Measurements from ENCODE around the gene SELENOK.

SELENOK gene

DNA sequence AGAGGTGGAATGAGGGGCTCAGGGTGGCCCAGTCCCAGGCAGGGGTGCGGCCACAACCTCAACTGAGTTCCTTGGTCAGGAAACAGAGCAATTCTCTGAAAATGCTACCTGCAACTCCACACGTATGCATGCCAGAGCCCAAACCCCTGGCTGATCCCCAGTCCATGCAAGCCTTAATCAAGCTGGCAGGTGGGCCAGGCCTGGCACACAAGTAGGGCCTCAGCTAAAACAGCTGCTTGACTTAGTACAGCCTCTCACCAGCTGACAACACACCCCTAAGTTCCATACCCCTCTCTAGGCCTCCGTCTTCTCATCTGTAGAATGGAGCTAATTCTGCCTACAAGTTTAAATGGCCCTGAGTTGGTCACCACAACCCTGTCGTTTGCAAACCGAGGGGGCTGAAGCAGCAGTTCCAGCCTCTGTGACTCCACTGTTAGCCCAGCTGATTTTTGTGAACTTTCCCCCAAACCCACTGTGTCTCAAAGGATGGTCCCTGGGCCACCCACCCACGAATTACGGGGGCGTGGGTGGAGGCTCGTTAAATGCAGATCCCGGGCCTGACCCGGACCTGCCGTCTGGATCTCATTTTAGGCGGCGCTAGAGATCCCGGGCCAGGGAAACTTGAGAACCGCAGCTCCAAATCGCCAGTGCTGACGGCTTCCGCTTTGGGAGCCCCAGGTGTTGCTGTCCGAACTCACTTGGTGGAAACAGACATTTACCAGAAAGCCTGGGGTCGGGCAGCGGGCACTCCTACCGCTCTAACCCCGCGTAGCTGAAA lies 46.4 kb downstream of the SELENOK start:
- in situ Hi-C loops (cut with HindIII; ENCODE audit: low pct_ligation_motif_present, low pct_unique_long_range_greater_than_20kb, low sequenced_read_pairs) = no loop called here
- peak; percentile 56 for DNase-seq

DNA sequence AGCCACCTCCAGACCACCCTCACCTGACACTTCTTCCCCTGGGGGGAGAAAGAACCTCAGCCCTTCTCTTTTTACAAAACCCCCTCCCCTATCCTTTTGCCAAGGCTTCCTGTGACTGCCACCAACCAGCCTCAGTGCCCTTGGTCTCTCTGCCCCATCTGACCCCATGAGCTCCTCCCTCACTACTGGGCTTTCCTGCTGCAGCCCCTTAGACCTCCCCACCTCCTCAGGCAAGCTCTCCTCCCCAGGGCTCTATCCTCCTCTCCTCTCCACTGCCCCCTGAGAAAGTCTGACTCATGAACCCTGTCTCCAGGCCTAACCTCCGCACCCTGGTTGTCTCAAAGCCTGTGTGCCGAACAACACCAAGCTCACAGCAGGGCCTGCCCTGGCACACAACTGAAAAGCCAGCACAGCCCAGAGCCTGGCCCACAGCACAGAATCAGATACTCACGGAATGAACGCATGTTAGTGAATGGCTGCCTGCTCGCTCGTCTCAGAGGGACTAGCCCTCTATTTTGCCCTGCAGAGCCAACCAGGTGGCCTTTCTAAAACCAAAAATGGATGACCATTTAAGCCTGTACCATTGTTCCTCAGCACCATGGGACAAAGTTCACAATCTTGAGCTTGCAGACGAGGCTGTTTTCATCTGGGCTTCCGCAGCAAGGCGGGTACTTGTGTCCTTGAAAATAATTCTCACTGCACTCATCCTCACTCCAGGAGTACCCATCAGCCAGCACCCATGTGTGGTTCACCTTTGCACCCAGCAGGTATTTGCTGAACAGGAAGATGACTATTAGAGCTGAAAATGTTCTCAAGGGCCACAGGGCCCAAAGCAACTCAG lies 47.2 kb downstream of the SELENOK start:
- DNase-seq = no peak

DNA sequence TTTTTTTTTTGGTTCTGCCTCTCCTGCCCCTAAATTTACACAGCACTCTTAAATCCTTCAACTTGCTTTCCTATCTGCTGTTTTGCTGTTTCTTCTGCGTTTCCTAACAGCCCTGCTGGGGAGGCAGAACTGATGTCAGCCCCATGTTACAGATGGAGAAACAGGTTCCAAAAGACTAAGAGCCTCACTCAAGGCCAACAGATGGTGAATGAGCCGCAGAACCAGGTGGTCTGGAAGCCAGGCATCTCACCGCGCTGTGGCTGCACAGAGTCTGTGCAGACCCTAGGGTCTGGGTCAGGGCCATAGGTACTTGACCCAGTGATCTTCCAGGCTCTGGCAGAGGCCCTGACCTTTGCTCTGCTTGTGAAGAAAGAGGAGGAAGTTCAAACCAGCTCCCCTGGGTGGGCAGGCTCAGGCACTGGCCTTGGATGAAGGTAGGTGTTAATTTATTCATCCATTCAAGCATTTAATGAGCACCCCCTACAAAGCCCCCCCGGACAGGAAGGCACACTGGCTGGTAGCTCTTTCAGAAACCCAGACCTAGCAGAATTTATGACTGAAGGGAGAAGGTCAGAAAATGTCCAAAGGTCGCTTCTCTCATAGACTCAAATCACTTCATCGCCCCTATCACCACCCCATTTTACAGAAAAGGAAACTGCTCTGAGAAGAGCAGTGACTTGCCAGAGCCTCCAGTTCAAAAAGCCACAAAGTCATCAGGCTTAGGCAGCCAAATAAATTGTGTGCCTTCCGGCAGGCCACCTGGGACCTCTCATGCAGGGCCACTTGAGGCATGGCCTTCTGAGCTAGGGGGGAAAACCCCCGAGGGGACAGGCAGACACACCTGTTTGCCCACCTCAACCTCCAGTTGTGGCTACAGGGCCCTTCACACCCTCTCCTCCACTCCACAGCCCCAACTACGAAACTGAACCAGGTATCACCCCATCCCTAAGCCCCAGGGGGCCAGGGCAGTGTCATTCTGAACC lies 48.2 kb downstream of the SELENOK start:
- DNase-seq = no peak
- in situ Hi-C loops (cut with HindIII; ENCODE audit: low pct_ligation_motif_present, low pct_unique_long_range_greater_than_20kb, low sequenced_read_pairs) = no loop called here

More for the DNA sequence above, 47.2 kb downstream of the SELENOK start:
- in situ Hi-C loops (cut with HindIII; ENCODE audit: low pct_ligation_motif_present, low pct_unique_long_range_greater_than_20kb, low sequenced_read_pairs) = no loop called here

DNA sequence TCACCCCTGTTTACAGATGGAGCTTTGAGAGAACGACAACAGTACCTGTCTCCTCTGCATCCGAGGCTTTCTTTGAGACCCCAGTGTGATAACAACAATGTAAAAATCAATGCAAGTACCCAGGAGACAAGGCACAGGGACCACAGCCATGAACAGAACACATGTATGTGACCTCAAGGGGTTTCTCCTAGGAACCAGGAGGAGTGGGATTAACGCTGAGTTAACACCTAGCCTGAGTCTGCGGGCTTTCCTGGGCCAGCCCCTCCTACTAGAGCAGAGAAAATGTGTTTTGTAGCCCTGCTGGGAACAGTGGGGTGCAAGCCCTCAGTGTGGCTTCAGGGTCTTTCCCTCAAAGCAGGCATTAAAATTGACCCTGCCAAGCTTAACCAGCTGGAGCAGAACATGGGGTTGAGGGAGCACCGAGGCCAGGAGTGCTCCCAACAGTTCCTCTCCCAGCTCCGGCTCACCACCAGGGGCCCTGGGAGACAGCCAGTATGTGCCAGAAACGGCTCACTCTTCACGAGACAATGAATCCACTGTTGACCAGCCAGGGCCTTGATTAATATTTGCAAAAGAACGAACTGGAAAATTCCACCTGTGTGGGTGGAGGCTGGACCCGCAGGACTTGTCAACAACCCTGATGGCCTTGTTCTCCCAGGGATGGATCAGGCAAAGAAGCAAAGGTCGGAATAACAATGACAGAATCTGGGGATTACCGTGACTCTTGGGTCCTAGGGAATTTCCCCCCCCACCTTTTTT lies 49.0 kb downstream of the SELENOK start:
- in situ Hi-C loops (cut with HindIII; ENCODE audit: low pct_ligation_motif_present, low pct_unique_long_range_greater_than_20kb, low sequenced_read_pairs) = no loop called here

DNA sequence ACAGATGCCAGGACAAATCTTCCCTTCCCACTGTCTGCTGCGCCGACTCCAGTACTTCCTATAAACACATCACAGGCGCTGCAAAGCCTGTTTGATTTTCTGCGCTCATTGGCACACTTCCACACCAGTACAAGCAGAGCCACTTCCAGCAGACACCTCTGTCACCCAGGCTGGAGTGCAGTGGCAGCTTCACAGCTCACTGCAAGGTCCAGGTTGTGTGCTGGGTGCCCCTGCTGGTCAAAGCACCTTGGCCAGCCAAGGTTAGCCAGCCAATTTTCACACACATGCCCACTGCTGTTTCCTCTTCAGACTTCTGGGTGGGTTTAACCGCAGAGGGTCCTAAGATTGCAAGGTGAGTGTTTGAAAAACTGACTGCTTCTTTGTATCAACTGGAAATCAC lies 50.4 kb downstream of the SELENOK start:
- in situ Hi-C loops (cut with HindIII; ENCODE audit: low pct_ligation_motif_present, low pct_unique_long_range_greater_than_20kb, low sequenced_read_pairs) = no loop called here
- no peak for DNase-seq

More for the DNA sequence above, 49.0 kb downstream of the SELENOK start:
- DNase-seq = peak; percentile 4

DNA sequence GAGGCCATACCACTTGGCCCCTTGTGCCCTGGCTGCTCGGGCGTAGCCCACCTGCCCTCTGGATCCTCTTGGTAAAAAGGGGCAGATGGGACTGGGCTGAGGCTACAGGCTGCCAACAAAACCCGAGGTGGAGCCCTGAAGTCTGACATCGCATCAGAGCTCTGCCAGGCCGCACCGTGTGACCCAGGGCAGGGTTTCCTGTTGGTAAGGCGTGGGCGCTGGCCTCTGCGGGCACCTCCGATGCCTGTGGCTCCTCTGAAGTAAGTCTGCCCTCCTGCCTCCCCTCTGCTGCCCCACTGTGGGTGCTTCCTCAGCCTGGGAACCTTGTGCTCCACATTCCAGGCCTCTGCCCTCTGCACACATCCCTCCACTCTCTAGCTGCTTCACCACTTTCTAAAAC lies 54.3 kb downstream of the SELENOK start:
- in situ Hi-C loops (cut with HindIII; ENCODE audit: low pct_ligation_motif_present, low pct_unique_long_range_greater_than_20kb, low sequenced_read_pairs) = no loop called here

DNA sequence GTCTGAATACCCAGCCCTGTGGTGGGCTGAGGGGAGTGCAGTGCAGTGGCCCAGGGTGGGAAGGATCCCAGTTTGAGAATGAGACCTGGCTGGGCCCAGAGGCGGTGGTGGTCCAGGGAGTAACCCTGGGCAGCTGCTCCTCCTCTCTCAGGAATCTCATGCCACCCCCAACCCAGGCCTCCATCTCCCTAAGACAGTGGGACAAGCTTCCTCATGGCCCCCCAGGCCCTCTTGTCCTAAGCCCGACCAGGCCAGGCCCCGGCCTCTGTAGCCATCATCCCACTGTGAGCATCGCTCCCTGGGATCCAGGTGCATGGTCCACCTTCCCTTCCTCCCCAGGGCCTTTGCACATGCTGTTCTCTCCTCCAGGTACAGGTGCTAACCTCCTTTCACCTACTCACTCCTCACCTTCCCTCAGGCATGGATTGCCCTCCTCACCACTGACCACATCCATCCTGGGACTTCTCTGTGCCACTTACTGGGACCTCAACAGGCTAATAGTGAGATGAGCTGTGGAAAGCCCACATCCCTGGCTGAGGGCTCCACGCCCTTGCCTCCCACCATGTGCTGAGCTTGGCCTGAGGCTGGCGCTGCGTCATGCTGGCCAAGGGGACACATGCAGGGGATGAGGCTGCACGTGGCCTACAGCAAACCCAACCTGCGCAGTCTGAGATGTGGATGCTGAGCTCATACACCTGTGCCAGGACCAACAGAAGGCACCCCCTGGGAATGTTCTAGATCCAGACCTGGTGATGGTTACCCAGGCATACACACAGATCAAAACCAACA lies 55.4 kb downstream of the SELENOK start:
- in situ Hi-C loops (cut with HindIII; ENCODE audit: low pct_ligation_motif_present, low pct_unique_long_range_greater_than_20kb, low sequenced_read_pairs) = no loop called here
- DNase-seq = no peak

More for the DNA sequence above, 54.3 kb downstream of the SELENOK start:
- no peak for DNase-seq

DNA sequence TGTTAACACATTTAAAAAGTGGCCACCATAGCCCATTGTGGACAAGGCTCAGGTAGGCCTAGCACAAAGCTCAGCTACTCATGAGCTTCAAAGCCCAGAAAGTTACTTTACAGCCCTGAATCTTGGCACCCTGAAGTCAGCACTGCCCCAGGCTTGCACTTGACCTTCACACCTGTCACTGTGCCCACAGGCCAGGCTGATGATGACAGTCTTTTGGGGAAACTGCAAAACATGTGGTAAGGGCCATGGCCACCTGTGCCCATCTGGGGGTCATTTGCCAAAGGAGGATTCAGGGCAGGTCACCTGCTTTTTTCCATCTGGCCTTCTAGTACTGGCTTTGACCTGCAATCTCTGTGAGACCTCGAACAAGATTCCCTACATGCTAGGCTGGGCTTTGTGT lies 56.4 kb downstream of the SELENOK start:
- in situ Hi-C loops (cut with HindIII; ENCODE audit: low pct_ligation_motif_present, low pct_unique_long_range_greater_than_20kb, low sequenced_read_pairs) = no loop called here
- no peak for DNase-seq

DNA sequence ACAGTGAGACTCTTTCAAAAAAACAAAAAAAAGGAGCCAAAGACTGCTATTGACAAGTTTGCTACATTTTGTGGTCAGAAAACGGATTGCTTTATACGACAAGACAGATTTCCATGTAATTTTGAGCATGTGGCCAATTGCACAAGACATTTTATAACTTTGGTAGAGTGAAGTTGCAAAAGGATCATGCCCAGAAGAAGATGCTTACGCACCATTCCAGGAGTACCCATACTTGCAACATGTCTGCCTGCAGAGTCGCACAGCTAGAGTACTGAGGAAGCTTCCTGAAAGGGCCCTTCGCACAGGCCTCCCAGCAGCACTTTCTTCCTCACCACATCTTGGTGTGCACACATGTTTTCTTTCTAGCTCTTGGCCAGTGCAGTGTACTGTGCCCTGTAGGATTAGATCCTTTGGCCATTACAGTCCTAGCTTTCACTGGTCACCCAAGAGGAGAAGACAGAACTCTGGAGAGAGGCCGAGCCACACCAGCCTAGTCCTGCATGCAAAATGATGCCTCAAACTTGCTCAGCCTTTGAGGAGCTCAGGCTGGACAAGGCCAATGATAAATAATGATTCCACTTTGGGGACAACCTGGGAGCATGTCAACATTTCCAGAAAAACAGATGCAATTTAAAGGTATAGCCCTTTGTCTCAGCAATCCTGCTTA lies 57.1 kb downstream of the SELENOK start:
- in situ Hi-C loops (cut with HindIII; ENCODE audit: low pct_ligation_motif_present, low pct_unique_long_range_greater_than_20kb, low sequenced_read_pairs) = no loop called here
- DNase-seq = no peak

Data from ACHN (cell line).